NCI-H2227 (cell line): ENCODE measurements around the gene KPNA1.
A peak's percentile ranks its signal among the peaks of the same experiment; 100 is the strongest.

ENCODE experiments used
- DNase-seq: peaks from one replicate; lab custom pipeline; 2025; ENCODE audit not compliant: unreplicated experiment; lab: John Stamatoyannopoulos, UW

KPNA1 gene

DNA sequence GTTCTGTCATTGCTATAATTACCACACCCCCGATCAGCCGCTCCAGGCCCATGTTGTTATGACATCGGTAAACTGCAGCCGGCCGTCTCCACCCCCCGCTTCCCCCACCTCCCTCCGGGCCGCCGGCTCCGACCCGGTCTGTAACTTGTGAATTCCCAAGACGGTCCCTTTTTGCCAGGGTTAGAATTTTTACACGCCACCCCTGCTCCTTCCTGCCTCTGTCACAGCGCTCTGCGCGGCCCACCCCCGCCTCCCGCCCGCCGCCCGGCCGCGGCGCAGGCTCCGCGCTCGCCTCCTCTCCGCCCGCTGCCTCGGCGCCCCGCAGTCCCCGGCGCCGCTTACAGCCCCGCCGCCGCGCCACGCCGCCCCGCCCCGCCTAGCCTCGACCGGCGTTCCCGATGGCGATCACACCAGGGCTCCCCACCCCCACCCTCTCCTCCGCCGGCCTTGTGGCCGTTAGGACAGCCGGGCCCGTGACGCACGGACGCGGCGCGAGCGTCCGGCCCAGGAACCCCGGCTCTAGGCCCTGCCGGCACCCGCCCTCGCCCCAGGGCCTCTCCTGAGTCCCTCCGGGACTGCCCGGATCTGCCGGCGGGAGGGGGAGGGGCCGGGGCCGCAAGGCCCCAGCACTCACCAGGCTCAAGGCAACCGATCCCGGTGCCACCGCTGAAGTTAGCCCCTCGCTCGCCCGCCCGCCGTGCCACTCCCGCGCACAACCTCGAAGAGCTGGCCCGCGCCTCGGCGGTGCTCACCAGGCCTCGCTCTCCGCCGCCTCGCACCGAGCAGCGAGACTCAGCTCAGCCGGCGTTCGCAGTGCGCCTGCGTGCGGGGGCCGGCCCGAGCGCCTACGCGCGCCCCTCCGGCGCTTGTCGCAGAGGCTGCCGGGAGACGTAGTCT, at the start of gene KPNA1:
Gene KPNA1, minus strand, starts transcription at position 817 of the 897 bp plus-strand sequence. CDS start 18,374 bp downstream, outside the sequence.
- DNase-seq, result peak; percentile 91

DNA sequence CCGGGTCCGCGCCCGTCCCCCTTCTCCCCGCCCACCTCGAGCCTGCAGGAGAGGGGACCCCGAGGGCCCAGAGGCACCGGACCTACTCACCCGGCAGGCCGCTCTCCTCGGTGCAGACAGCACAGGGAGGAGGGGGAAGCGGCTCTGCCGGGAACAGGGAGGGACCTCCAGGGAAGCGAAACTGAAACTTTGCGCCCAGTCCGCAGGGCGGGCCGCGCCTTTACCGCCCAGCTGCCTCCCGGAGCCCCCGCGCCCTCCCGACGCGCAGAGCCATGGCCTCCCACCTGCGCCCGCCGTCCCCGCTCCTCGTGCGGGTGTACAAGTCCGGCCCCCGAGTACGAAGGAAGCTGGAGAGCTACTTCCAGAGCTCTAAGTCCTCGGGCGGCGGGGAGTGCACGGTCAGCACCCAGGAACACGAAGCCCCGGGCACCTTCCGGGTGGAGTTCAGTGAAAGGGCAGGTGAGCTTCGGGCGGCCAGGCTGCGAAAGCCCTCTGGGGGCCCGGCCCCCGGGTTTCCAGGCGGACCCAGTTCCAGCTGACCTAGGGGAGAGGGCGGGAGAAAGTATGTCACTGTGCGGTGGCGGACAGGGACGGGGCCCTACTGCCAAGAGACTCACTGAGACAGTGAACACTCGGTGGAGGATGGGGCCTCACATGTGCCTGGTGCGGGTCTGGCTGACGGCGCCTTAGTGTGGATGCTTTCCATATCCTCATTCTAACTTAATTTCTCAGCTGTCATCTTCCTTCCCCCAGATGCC, 49.6 kb upstream of the KPNA1 start, which contains the start of the genes DTX3L and PARP9:
Gene DTX3L, plus strand, starts transcription at position 184 of the 758 bp plus-strand sequence. Its CDS starts 89 bp downstream, at position 273.
Gene PARP9, minus strand, starts transcription at position 146 of the 758 bp plus-strand sequence. CDS start 4,680 bp downstream, outside the sequence.
- peak; percentile 65 for DNase-seq

DNA sequence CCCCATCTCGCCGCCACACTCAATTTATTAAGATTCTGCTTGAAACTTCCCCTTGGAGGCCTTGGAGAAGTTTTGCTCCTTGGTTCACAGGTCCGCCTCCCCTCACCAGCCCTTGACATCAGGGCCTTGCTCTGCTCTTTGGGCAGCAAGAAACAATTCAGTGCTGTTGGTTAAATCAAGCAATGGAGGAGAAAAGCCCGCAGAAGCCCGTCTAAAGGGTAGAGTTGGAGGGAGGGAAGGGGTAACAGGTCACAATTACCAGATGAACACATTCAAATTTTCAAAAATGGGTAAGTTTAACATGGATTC, 48.9 kb upstream of the KPNA1 start:
- no peak for DNase-seq

DNA sequence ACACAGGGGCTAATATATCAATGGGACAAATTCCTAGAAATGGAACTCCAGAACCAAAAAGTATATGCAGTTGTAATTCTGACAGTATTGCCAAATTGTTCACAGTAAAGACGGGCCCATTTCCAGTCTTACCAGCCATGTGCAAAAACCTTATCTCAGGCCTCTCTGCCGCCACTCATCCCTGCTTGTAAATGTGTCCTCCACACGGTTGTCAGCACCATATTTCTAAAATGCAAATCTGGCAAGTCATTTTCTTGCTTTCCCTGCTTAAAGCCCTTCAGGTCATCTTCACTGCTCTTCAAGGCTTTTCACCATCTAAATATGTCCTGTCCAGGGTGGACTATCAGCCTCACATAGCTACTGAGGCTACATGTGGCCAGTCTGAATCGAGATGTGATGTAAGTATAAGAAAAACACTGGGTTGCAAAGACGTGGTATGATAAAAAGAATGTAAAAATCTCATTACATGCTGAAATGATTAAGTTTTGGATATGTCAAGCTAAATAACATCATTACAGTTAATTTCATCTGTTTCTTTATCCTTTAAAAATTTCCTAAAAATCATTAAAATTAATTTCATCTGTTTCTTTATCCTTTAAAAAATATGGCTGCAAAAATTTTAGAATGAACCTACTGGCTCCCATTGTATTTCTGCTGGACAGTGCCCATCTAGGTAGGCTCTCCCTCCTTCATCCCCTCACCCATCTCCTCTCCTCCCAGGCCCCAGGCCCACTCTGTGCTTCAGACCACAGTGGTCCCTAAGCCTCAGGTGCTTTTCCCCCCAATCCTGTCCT, 48.4 kb upstream of the KPNA1 start:
- no peak for DNase-seq

DNA sequence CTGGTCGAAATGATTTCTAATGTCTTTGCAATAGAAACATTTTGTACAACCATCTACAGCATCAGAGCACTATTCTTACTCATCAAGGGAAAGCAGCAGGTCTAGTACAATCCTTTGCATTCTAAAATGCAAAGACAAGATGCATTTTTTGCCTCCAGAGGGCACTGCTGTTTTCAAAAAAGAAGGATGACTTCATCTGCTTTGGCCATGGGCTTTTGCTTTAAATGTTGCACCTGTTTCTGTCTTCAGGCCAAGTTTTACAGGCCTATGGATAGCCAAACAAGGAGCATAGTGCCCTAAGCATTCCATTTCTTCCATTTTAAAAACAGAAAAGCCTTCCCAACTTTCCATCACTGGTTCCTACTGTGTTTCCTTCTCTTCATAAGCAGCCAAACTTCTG, 45.9 kb upstream of the KPNA1 start:
- peak; percentile 71 for DNase-seq

DNA sequence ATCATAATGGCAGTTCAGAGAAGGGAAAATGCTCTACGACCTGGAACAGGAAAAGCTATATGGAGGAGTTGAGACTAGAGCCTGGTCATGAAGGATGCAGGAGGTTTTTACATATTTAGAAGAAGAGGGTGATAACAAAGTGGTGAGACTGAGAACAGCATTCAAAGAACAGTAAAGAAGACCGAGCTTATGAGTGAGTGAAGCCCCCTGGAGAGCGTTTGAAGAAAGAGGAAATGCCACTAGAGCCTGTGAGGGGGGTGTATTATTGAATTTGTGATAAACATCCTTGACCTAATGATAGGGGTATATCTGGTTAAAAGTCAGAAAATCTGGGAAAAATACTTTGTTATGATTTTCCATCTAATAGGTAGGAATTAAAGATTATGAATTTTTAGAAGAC, 45.2 kb upstream of the KPNA1 start:
- DNase-seq, result no peak

DNA sequence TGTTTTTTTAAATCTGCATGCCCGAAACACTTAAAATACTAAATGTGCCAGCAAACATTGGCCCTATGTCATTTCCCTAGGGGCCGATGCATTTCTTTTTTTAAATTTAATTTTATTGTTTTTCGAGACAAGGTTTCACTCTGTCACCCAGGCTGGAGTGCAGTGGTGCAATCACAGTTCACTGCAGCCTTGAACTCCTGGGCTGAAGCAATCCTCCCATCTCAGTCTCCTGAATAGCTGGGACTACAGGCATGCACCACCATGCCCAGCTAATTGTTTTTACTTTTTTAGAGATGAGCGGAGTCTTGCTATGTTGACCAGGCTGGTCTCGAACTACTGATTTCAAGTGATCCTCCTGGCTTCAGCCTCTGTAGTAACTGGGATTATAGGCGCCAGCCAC, 43.9 kb upstream of the KPNA1 start:
- no peak for DNase-seq

DNA sequence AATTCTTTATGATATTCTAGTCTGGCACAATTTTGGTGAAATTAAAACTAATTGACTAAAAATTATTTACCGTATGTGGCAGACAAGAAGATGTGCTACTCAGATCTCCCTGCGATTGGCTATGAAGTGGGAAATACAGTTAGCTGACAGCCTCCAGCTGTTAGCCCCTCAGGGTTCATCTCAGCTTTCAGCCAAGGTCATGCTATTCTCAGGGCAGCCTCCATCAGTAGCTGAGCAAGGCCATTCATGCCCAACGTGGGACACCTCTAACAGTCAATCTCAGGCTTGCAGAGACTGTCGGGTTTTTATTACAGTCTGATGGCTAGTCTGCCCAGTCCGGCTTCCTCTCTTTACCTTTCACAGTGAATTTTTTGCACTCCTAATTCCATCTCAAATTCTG, 42.6 kb upstream of the KPNA1 start:
- no peak for DNase-seq

DNA sequence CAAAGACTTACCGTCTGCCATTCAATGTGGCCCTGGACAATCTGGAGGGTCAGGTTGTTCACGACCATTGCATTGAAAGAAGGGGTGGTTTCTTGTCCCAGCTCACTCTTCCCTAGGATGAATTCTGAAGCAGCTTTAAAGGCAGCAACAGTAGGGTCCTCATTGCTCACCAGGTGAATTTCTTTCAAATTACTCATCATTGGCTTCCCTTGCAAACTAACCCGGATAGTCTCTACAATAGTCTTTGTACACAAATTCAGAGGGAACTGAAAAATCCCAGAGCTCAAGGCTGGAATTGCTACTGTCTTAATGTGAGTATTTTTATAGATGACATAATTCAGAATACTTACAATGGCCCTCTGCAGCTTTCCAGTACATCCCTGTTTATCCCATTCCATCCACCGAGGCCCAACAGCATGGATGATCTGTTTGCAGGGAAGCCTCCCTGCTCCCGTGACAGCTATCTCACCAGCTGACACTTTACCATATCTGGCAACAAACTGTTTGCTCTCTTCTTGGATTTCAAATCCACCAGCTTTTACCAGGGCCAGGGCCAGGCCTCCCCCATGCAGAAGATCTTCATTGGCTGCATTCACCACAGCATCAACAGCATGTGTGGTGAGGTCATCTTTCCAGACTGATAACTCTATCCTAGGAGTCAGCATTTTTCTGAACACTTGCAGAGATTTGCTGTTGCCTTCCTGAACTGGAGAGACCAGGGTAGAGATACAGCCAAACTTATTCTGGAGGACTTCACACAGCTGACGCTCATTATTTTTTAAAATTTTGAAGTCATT, 40.7 kb upstream of the KPNA1 start:
- DNase-seq, result no peak

DNA sequence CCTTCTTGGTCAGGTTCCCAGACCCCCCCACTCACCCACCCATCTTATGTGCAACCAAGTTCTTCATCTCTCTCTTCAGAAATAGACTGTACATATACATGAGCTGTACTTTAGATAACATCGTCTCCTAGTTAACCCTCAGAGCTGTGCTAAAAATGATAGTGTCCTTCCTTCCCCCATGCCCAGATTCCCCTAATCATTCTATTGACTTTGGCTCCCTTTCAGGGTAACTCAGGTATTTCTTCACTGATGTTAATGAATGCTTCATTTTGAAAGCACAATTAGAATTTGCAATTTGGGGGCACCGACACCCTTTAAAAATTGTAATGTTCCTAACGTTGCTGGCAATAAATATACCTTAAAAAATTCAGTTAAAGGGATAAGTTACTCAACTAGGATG, 38.4 kb upstream of the KPNA1 start:
- DNase-seq, result no peak

DNA sequence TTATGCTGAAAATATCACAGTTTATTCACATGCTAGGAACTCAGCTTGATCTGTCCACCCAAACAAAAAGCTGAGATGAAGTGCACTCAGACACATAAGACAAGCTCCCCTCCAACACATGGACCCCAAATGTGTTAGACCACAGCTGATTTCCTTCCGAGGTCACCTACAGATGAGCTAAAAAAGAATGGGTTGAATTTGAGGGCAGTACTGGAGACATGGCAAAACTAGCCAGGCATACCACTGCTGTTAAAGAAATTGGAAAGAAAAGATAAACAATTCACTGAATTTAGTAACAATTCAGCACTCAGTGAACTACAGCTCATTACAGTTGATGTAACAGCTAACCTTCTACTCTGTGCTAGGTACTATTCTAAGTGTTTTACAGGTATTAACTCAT, 33.9 kb upstream of the KPNA1 start:
- no peak for DNase-seq

DNA sequence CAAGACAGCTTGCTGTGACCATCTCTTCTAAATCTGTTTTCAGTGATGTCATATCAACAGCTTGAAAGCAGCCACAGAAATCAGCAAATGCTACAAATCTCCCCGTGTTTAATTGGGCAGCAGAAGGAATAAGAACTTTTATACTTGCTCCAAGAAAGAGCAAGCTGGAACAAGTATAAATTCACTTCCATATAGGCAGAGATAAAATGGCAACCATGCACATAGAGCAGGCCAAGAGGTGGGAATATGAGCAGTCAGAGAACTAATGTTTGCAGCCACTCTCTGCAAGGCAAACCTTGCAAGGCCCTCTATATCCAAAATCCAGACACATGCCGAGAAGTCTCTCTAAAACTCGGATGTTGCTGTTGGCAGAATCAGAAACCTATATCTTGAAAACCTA, 33.3 kb upstream of the KPNA1 start:
- DNase-seq, result no peak

DNA sequence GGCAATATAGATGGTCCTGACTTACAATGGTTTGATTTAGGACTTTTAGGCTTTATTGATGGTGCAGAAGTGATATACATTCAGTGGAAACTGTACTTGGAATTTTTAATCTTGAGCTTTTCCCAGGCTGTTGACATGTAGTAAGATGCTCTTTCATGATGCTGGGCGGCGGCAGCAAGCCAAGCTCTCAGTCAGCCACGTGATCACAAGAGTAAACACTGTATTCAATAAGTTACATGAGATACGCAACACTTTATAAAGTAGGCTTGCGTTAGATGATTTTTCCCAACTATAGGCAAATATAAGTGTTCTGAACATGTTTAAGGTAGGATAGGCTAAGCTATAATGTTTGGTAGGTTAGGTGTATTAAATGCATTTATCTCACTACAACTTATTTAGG, 31.4 kb upstream of the KPNA1 start:
- no peak for DNase-seq

DNA sequence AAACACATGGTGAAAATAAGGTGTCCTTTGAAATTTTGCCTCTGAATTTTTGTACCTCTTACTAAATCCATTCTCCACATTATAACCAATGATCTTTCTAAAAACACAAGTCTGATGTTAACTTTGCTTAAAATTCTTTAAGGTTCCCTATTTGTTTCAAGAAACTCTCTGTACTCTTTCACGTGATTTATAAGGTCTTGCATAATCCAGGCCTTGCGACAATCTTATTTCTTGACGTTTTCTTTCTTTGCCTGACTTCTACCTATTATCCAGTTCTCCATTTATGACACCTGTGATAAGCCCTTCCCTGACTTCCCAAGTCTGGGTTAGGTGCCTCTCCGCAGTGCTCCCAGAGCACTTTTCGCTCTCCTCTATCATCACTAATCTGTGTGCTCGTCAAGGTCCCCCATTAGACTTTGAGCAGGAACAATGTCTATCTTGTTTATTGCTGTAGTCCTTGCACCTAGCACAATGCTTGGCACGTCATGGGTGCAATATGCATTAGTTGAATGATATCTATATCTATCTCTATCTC, 24.3 kb upstream of the KPNA1 start:
- DNase-seq, result no peak

DNA sequence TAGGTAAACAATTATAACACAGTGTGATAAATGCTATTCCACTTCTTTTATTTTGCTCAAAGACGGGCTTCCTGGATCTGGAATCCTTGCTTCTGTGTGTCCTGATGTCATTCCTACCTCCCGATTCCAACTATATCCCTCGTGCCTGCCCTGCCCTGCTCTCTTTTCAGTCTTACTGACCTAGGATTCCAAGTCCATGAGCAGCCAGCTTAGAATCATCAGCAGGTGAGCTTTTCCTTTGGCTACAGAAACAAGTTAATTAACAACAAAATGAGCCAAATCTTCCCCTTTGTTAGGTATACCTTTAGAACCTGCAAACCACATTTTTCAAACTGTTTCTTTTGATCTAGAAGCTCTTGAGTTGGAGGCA, 21.9 kb upstream of the KPNA1 start:
- DNase-seq, result no peak

DNA sequence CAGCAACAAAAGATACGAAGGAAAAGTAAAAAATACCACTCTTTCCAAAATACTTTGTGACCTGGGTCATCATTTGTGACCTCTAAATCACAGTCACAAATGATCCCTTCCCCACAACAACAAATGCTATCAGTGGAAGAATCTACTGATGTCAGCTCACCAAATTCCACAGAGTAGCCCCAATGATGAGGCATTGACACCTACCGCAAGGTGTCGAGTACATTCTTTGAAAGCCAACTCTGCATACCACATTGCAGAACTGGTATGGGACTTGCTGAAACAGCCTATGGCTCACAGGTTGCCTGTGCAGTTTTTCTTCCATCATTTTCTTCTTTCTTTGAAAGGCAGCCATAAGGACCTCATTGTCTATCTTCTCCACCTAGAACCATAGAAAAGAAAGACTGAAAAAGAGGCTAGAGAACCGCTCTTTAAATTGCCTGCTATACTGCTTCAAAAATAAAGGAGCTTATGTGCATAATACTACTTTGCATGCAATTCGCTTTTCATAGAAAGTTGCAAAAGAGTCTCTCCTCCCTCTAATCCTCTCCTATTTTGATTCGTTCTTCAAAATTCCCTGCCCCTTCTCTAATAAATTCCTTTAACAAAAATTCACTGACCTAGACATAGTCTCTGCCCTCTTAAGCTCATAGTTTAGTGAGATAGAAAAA, 21.4 kb upstream of the KPNA1 start:
- DNase-seq, result no peak

DNA sequence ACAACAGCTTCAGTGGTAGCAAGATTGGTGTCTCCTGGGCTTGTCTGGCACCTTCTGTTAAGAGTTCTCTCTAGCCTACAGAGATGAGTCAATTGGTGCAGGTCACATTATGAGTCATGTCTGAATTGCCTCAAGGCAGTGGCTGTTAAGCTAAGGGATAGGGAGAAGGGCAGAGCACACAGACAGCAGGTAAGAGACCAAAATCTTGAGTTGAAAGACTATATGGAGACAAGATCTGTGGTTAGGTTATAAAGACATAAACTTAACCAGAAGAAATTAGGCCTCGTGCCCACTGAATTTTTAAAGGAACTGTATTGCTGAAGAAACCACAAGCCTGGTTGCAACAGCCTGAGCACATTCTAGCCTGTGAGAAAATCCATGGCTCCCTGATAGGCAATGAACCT, 19.2 kb upstream of the KPNA1 start:
- DNase-seq, result no peak

DNA sequence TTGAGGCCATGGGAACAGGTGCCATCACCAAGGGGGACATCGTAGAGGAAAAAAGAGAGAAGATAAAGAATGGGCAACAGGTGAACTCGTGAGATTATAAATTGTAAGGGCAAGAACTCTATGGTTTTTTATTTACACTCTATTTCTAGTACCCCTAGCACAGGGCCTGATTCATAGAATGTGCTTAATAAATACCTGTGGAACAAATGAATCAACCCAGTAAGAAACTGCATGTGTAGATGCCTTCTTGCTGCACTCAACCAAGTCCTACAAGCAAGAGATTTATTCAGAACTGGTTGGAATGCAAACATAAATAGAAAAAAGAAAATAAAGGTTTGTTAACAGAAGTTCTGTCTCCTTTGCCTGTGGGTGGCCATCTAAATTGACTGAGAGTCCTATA, 18.7 kb upstream of the KPNA1 start:
- DNase-seq, result no peak

DNA sequence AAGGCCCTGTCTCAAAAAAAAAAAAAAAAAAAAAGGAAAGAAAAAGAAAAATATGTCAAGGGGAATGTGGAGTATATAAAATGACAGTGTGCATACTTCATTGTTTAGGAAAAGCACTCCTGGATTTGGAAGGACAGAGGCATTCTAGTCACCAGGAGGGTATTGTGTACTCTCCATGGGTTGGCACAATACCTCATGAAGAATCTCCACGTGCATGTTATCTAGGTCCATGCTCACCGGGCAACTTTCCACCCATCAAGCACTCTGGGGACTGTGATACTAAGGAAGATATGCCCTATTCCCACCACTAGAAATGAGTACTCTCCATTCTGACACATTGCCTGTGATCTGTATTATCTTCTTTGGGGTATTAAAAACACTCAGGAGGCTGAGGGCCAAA, 15.4 kb upstream of the KPNA1 start:
- no peak for DNase-seq

DNA sequence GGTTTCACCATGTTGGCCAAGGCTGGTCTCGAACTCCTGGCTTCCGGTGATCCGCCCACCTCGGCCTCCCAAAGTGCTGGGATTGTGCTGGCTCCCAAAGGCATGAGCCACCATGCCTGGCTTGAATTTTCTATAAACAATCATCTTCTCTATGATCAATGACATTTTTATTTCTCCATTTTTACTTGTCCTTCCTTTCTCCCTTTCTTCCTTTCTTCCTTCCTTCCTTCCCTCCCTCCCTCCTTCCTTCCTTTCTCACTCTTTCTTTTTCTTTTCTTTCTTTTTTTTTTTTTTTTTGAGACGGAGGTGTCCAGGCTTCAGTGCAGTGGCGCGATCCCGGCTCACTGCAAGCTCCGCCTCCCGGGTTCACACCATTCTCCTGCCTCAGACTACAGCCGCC, 8.6 kb upstream of the KPNA1 start:
- DNase-seq, result no peak
